Brain microvascular endothelial cell (primary cell): ENCODE data around the gene TMEM168.

Experiments
- DNase-seq: peaks from one replicate; pipeline ENCODE4 v3.0.0-alpha.2; 2020
- H3K27ac ChIP-seq: fragments of 250-450 bp; sonication (Bioruptor Pico); 2 replicates; pipeline ENCODE4 v1.5.1; 2020; ENCODE audit warnings: mild to moderate bottlenecking, moderate library complexity
- H3K27me3 ChIP-seq: fragments of 250-450 bp; sonication (Bioruptor Pico); replicated peaks from 2 replicates; pipeline ENCODE4 v1.5.1; 2020; ENCODE audit warnings: mild to moderate bottlenecking
- H3K36me3 ChIP-seq: fragments of 250-450 bp; sonication (Bioruptor Pico); replicated peaks from 2 replicates; pipeline ENCODE4 v1.5.1; 2020; ENCODE audit warnings: mild to moderate bottlenecking
- H3K4me3 ChIP-seq: 2 replicates; pipeline ENCODE4 v1.5.1; 2011; ENCODE audit warnings: low read depth, mild to moderate bottlenecking, control low read depth, low read length, moderate library complexity
- CTCF ChIP-seq: IDR thresholded peaks from 2 replicates; pipeline ENCODE4 v1.5.1; 2011; ENCODE audit warnings: low read depth, mild to moderate bottlenecking, moderate library complexity, low read length, control low read depth, inconsistent platforms; ENCODE audit errors: missing control alignments
- in situ Hi-C: cut with HindIII; loops from 2 replicates; pipeline ENCODE4 v1.10.0; 2017; ENCODE audit warnings: low sequenced_read_pairs, low pct_ligation_motif_present

TMEM168 gene

DNA sequence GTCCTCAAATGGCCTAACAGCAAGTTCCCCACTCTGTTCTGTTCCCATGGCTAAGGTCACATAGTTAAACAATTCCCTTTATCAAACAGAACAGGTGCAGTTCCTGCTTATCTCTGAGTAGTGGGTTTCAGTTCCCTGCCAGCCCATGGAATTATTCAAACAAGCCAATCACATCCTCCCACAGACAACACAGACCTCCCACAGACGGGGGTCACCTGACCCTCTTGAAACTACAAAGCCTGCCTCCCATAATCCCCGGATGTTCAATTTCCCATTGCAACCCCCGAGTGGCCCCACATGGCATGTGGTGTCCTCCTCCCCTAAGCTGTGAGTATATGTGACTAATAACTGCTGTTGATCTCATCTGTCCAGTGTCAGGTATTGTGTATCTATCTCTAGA is 64.1 kb downstream of the TMEM168 start:
- H3K27ac ChIP-seq = no peak overlapping the region
- H3K27me3 ChIP-seq = no peaks in the 10 kb centered on the region
- H3K36me3 ChIP-seq = no peaks in the 10 kb centered on the region
- no peak overlapping the region for H3K4me3 ChIP-seq
- no peak for DNase-seq
- TF ChIP-seq CTCF = no peak
- in situ Hi-C loops = no loop called here

GRCh38 chr7:112723416-112723815 is 66.8 kb downstream of the TMEM168 start:
- no peaks in the 10 kb centered on the region for H3K27me3 ChIP-seq
- no peak overlapping the region for H3K27ac ChIP-seq
- no peak overlapping the region for H3K4me3 ChIP-seq
- in situ Hi-C loops = no loop called here
- no peaks in the 10 kb centered on the region for H3K36me3 ChIP-seq
- peak; percentile 39 for DNase-seq
- no peak for TF ChIP-seq CTCF

- H3K36me3 ChIP-seq = no peaks in the 10 kb centered on the region
- H3K4me3 ChIP-seq = no peak overlapping the region
- in situ Hi-C loops = no loop called here
- no peaks in the 10 kb centered on the region for H3K27me3 ChIP-seq
- DNase-seq = no peak
- no peak overlapping the region for H3K27ac ChIP-seq
- TF ChIP-seq CTCF = no peak
Observed at GRCh38 chr7:112721366-112721765, 68.8 kb downstream of the TMEM168 start.

DNA sequence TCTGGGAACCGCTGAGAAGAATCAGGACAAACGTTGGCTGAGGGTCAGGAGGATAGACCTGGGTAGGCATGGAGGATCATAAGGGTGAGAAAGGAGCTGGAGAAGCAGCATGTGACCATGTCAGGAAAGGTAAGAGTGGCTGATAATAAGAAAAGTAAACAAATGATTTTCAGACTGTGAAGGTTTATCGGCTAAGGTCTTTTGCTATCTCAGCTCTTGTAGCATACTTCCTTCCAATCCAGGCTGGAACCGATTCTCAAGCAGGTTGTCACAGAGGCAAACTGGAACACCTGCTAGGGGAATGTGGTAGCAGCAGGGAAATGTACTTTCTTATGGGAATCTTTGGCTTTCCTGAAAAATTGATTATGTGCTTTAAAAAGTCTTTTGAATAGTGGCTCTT is 74.7 kb downstream of the TMEM168 start:
- no peak for DNase-seq
- H3K27me3 ChIP-seq = no peaks in the 10 kb centered on the region
- TF ChIP-seq CTCF = no peak
- in situ Hi-C loops = no loop called here
- H3K27ac ChIP-seq = no peak overlapping the region
- no peaks in the 10 kb centered on the region for H3K36me3 ChIP-seq
- no peak overlapping the region for H3K4me3 ChIP-seq

- H3K27me3 ChIP-seq = no peaks in the 10 kb centered on the region
- no peaks in the 10 kb centered on the region for H3K36me3 ChIP-seq
- no peak for TF ChIP-seq CTCF
- no peak overlapping the region for H3K4me3 ChIP-seq
- no peak for DNase-seq
- in situ Hi-C loops = no loop called here
- H3K27ac ChIP-seq = no peak overlapping the region
Observed at GRCh38 chr7:112714917-112715316, 75.3 kb downstream of the TMEM168 start.
